ENCODE results near the gene COMT. TPM values are rescaled to one million over a fixed set of nuclear protein-coding genes. Genes with fewer than 3 reads are reported as not detected.

The COMT gene
- total and polyA plus RNA-seq, 9 of the 15 experiments (the other 6 are each of a cell fraction or from before 2014, with no cell fraction given) = 12.5 to 351 (median 155) TPM

GRCh38 chr22:19994851-19995610 lies 53.5 kb downstream of the COMT start (continued):
- TF ChIP-seq PCBP1 (IDR thresholded peaks at IDR 0.05; ENCODE audit: low read depth, low read length, poor library complexity, severe bottlenecking) (no peak), BRCA1 (IDR thresholded peaks at IDR 0.05) (no peak), BRCA1 (CRISPR knock-in tag; IDR thresholded peaks at IDR 0.05) (no peak), FOXP1 (CRISPR knock-in tag; IDR thresholded peaks at IDR 0.05) (no peak), RBM22 (IDR thresholded peaks at IDR 0.05; ENCODE audit: low read depth, low read length, poor library complexity, severe bottlenecking) (no peak), MCM2 (IDR thresholded peaks at IDR 0.05; ENCODE audit: low read depth) (no peak), ZNF592 (IDR thresholded peaks at IDR 0.05) (no peak), RCOR1 (IDR thresholded peaks at IDR 0.05; ENCODE audit: borderline replicate concordance in 1 of 2, low read depth in 2 of 2, low read length in 2 of 2) (no peak), MAFF (IDR thresholded peaks at IDR 0.05; ENCODE audit: low read length) (no peak), PKNOX1 (IDR thresholded peaks at IDR 0.05) (0 out of 2 replicates have a peak, but pooled peaks have one; percentile 23), RERE (CRISPR knock-in tag; IDR thresholded peaks at IDR 0.05; ENCODE audit: borderline replicate concordance) (no peak), CBFB (CRISPR knock-in tag; IDR thresholded peaks at IDR 0.05) (no peak), MAZ (CRISPR knock-in tag; conservative IDR thresholded peaks at IDR 0.05 in 1 of 2, IDR thresholded peaks at IDR 0.05 in 1 of 2) (no peak), MED1 (CRISPR knock-in tag; IDR thresholded peaks at IDR 0.05; ENCODE audit: borderline replicate concordance) (no peak), ZNF217 (CRISPR knock-in tag; IDR thresholded peaks at IDR 0.05) (no peak)
